GM23338 (cell line): Measurements from ENCODE around the gene TIMMDC1. TPM values are rescaled to one million over a fixed set of nuclear protein-coding genes. Genes with fewer than 3 reads are reported as not detected.

Source experiments
- ATAC-seq: fragments of 200-7000 bp; cut with Tn5 transposase; 3 replicates; pipeline ENCODE4 v1.9.1; 2020
- DNase-seq: peaks from one replicate; pipeline ENCODE4 v3.0.0-alpha.2; 2015; ENCODE audit warnings: low spot score
- H2AFZ ChIP-seq: fragments of 200-600 bp; sonication (generic); 2 replicates; pipeline ENCODE4 v1.8.0; 2016; ENCODE audit warnings: antibody characterized with exemption, mild to moderate bottlenecking, moderate library complexity
- H3F3A ChIP-seq: fragments of 200-600 bp; sonication (generic); replicated peaks from 2 replicates; pipeline ENCODE4 v1.8.0; 2017; ENCODE audit warnings: antibody characterized with exemption, mixed run types, low read depth
- H3K27ac ChIP-seq: fragments of 200-600 bp; sonication (generic); 2 replicates; pipeline ENCODE4 v1.6.1; 2016; ENCODE audit warnings: low read depth
- H3K27me3 ChIP-seq: fragments of 200-600 bp; sonication (generic); 2 replicates; pipeline ENCODE4 v1.8.0; 2016; ENCODE audit warnings: mild to moderate bottlenecking, mixed run types, moderate library complexity; ENCODE audit not compliant: insufficient read depth
- H3K36me3 ChIP-seq: fragments of 200-600 bp; sonication (generic); 2 replicates; pipeline ENCODE4 v1.8.0; 2016; ENCODE audit warnings: mild to moderate bottlenecking; ENCODE audit not compliant: insufficient read depth
- H3K4me1 ChIP-seq: fragments of 200-600 bp; sonication (generic); 2 replicates; pipeline ENCODE4 v1.8.0; 2016; ENCODE audit warnings: mild to moderate bottlenecking, moderate library complexity; ENCODE audit not compliant: insufficient read depth
- H3K4me2 ChIP-seq: fragments of 200-600 bp; sonication (generic); 2 replicates; pipeline ENCODE4 v1.7.1; 2017; ENCODE audit warnings: mixed run types
- H3K4me3 ChIP-seq: fragments of 200-600 bp; sonication (generic); 2 replicates; pipeline ENCODE4 v1.6.1; 2016; ENCODE audit warnings: mixed run types
- H3K79me2 ChIP-seq: fragments of 200-600 bp; sonication (generic); replicated peaks from 2 replicates; pipeline ENCODE4 v1.8.0; 2017; ENCODE audit warnings: mild to moderate bottlenecking; ENCODE audit not compliant: insufficient read depth
- H3K9me2 ChIP-seq: fragments of 200-600 bp; sonication (generic); 2 replicates; pipeline ENCODE4 v1.8.0; 2017; ENCODE audit not compliant: insufficient read depth
- H4K20me1 ChIP-seq: fragments of 200-600 bp; sonication (generic); replicated peaks from 2 replicates; pipeline ENCODE4 v1.8.0; 2017; ENCODE audit warnings: mild to moderate bottlenecking; ENCODE audit not compliant: insufficient read depth
- H3K27ac Mint-ChIP-seq: 2 replicates; pipeline ENCODE4 v1.8.0; 2020; ENCODE audit warnings: inconsistent platforms, mild to moderate bottlenecking, moderate library complexity, mixed read lengths
- H3K27me3 Mint-ChIP-seq: 3 replicates; pipeline ENCODE4 v1.8.0; 2022; ENCODE audit warnings: low read depth, mild to moderate bottlenecking, moderate library complexity, mixed read lengths, inconsistent platforms; ENCODE audit not compliant: insufficient read depth, poor library complexity
- H3K36me3 Mint-ChIP-seq: 3 replicates; pipeline ENCODE4 v1.8.0; 2021; ENCODE audit warnings: low read depth, mild to moderate bottlenecking, inconsistent platforms, moderate library complexity, mixed read lengths
- H3K4me1 Mint-ChIP-seq: 3 replicates; pipeline ENCODE4 v1.8.0; 2020; ENCODE audit warnings: mild to moderate bottlenecking, inconsistent platforms, mixed read lengths
- H3K4me3 Mint-ChIP-seq: 3 replicates; pipeline ENCODE4 v1.8.0; 2021; ENCODE audit warnings: moderate library complexity, mild to moderate bottlenecking, inconsistent platforms, mixed read lengths
- H3K9me3 Mint-ChIP-seq: 3 replicates; pipeline ENCODE4 v1.8.0; 2020; ENCODE audit warnings: moderate library complexity, mild to moderate bottlenecking, inconsistent platforms, mixed read lengths
- CTCF ChIP-seq, 2 experiments: fragments of 200-600 bp in 1 of 2; sonication (generic) in 1 of 2; conservative IDR thresholded peaks; 2 replicates each; pipeline versions ENCODE4 v1.5.1 to v1.6.1; 2016 to 2017; ENCODE audit warnings: antibody characterized with exemption in 2 of 2, low read depth in 2 of 2, mild to moderate bottlenecking in 2 of 2, moderate library complexity in 1 of 2
- EZH2 ChIP-seq: fragments of 200-600 bp; sonication (generic); IDR thresholded peaks from one replicate; pipeline ENCODE4 v1.8.0; 2017; ENCODE audit warnings: antibody characterized with exemption, mild to moderate bottlenecking, low read depth; ENCODE audit not compliant: unreplicated experiment
- EZH2phosphoT487 ChIP-seq: fragments of 200-600 bp; sonication (generic); IDR thresholded peaks from one replicate; pipeline ENCODE4 v1.8.1; 2018; ENCODE audit warnings: antibody characterized with exemption; ENCODE audit not compliant: unreplicated experiment
- JUNB ChIP-seq: IDR thresholded peaks from one replicate; pipeline ENCODE4 v1.6.1; 2016; ENCODE audit warnings: antibody characterized with exemption; ENCODE audit not compliant: unreplicated experiment
- NANOG ChIP-seq: IDR thresholded peaks from 2 replicates; pipeline ENCODE4 v1.6.1; 2016; ENCODE audit warnings: antibody characterized with exemption, borderline replicate concordance
- STAT1 ChIP-seq: IDR thresholded peaks from one replicate; pipeline ENCODE4 v1.6.1; 2016; ENCODE audit warnings: antibody characterized with exemption; ENCODE audit not compliant: unreplicated experiment
- ZNF462 ChIP-seq: fragments of 250-450 bp; sonication (Bioruptor Pico); IDR thresholded peaks from 2 replicates; pipeline ENCODE4 v1.5.0; 2020; ENCODE audit warnings: mild to moderate bottlenecking, moderate library complexity
- polyA plus RNA-seq: library from polyadenylated mRNA; unstranded; fragments of >200 nt; fragmentation: Nextera tagmentation; extraction: Ambion mirVana; gene quantifications from 2 replicates; pipeline ENCODE4 v1.2.1, GENCODE V29; 2016
- total RNA-seq: library from RNA; depleted of rRNA; stranded (reverse); fragments of >200 nt; shearing (Covaris generic); gene quantifications from 2 replicates; pipeline ENCODE4 v1.2.3, GENCODE V29; 2014

TIMMDC1 gene
- total and polyA plus RNA-seq, 2 experiments from 2014 or later, result 62.2 to 105 TPM

GRCh38 chr3:119524931-119525662 is 26.8 kb downstream of the TIMMDC1 start:
- peak; percentile 59 for ATAC-seq
- Histone ChIP-seq H3F3A (no peaks in the 10 kb centered on the region), H3K36me3 (peaks cover 6% of the 10 kb centered on the region), H2AFZ (no peak overlapping the region), H4K20me1 (no peaks in the 10 kb centered on the region), H3K4me2 (peak overlapping the region; percentile 22; the same call in 1 of the 2 replicates), H3K9me2 (peaks cover 9% of the 10 kb centered on the region), H3K27ac (no peak overlapping the region), H3K4me1 (peaks cover 18% of the 10 kb centered on the region), H3K79me2 (no peaks in the 10 kb centered on the region), H3K27me3 (no peaks in the 10 kb centered on the region), H3K4me3 (no peak overlapping the region)
- peak overlapping the region; percentile 49; the same call in 1 of the 3 replicates for H3K4me3 Mint-ChIP-seq
- H3K4me1 Mint-ChIP-seq, result peaks cover 22% of the 10 kb centered on the region
- peaks cover 5% of the 10 kb centered on the region; the same call in 2 of the 3 replicates for H3K9me3 Mint-ChIP-seq
- peak; percentile 36 for DNase-seq
- peak overlapping the region; percentile 87 for H3K27ac Mint-ChIP-seq
- TF ChIP-seq STAT1, result no peak
- peak; percentile 41 to 44 for TF ChIP-seq CTCF (conservative IDR thresholded peaks at IDR 0.05; ENCODE audit: low read depth in 2 of 2)
- no peak for TF ChIP-seq NANOG
- TF ChIP-seq EZH2phosphoT487, result no peak
- no peak for TF ChIP-seq EZH2
- peak; percentile 60; the same call in 1 of the 2 replicates for TF ChIP-seq ZNF462 (CRISPR knock-in tag)
- no peak for TF ChIP-seq JUNB
- peaks cover 28% of the 10 kb centered on the region for H3K36me3 Mint-ChIP-seq
- no peaks in the 10 kb centered on the region for H3K27me3 Mint-ChIP-seq
